Hepatocyte (in vitro differentiated cells): ENCODE results near the gene TMEM121.

Source experiments
- CTCF ChIP-seq: fragments of 200-600 bp; sonication (generic); IDR thresholded peaks from 2 replicates; pipeline ENCODE4 v1.5.1; 2016; ENCODE audit warnings: antibody characterized with exemption, mild to moderate bottlenecking; ENCODE audit not compliant: poor library complexity
- EZH2 ChIP-seq: fragments of 200-600 bp; sonication (generic); IDR thresholded peaks from 2 replicates; pipeline ENCODE4 v1.6.1; 2016; ENCODE audit warnings: antibody characterized with exemption, mild to moderate bottlenecking, borderline replicate concordance
- EZH2phosphoT487 ChIP-seq: fragments of 200-600 bp; sonication (generic); IDR thresholded peaks from one replicate; pipeline ENCODE4 v1.6.1; 2018; ENCODE audit warnings: antibody characterized with exemption, mild to moderate bottlenecking, low read depth, moderate library complexity; ENCODE audit not compliant: unreplicated experiment, severe bottlenecking

- no peak for TF ChIP-seq CTCF
- no peak for TF ChIP-seq EZH2phosphoT487
- no peak for TF ChIP-seq EZH2
Observed at GRCh38 chr14:105484997-105485393, 41.4 kb upstream of the TMEM121 start.
